HCT116 (cell line): Measurements from ENCODE around the gene TLX3. TPM values are rescaled to one million over a fixed set of nuclear protein-coding genes. Genes with fewer than 3 reads are reported as not detected.

ENCODE experiments used
- ATAC-seq: fragments of 200-7000 bp; cut with Tn5 transposase; 2 replicates; pipeline ENCODE4 v1.9.1; 2020; ENCODE audit warnings: mild to moderate bottlenecking, moderate library complexity
- BruUV-seq: library from RNA; stranded (reverse); fragments of 400-500 nt; replicated peaks from 2 replicates; lab custom pipeline; 2021; lab: Mats Ljungman, UMichigan
- CTCF ChIA-PET: fragments of 300-600 bp; sonication (Branson Sonifier 250); formaldehyde crosslinking; loops from one replicate; lab custom pipeline; 2021; ENCODE audit warnings: antibody characterized with exemption; lab: Charles Lee
- POLR2A ChIA-PET: fragments of 300-600, 350-600 bp; sonication (Branson Sonifier 250); formaldehyde crosslinking; loops from one replicate; lab custom pipeline; 2021; ENCODE audit warnings: antibody characterized with exemption; lab: Charles Lee
- RAD21 ChIA-PET, 2 experiments: fragments of 300-600 bp; sonication (Branson Sonifier 250); formaldehyde crosslinking; loops; one replicate each; lab custom pipeline; 2023; ENCODE audit warnings: low total read pairs in 2 of 2; ENCODE audit not compliant: uncharacterized antibody in 2 of 2, unreplicated experiment in 2 of 2, low non-redundant PET in 1 of 2; lab: Charles Lee
- DNase-seq: peaks from one replicate; pipeline ENCODE4 v3.0.0-alpha.2; 2010; ENCODE audit warnings: low read depth, low spot score
- H2AFZ ChIP-seq: fragments of 200-600 bp; shearing (Covaris generic), sonication (generic); 2 replicates; pipeline ENCODE4 v1.6.1; 2017; ENCODE audit warnings: low read depth, mixed run types, mixed read lengths, antibody characterized with exemption, low read length; ENCODE audit not compliant: poor library complexity, severe bottlenecking
- H3K27ac ChIP-seq: 2 replicates; pipeline ENCODE4 v1.5.1; 2012; ENCODE audit warnings: low read depth, low read length
- H3K27me3 ChIP-seq: fragments of 200-600 bp; sonication (generic); 2 replicates; pipeline ENCODE4 v1.6.1; 2016; ENCODE audit warnings: mixed run types, low read length, mixed read lengths; ENCODE audit not compliant: insufficient read depth
- H3K36me3 ChIP-seq, 2 experiments: fragments of 200-500 bp in 1 of 2; fragments of 200-600 bp in 1 of 2; sonication (Bioruptor generic) in 1 of 2; sonication (generic) in 1 of 2; 2 replicates each; pipeline versions ENCODE4 v1.5.1 to v1.6.1; 2014 to 2016; ENCODE audit warnings: low read length in 2 of 2, inconsistent platforms in 1 of 2, mixed read lengths in 1 of 2, mixed run types in 1 of 2; ENCODE audit not compliant: insufficient read depth in 2 of 2, control insufficient read depth in 1 of 2
- H3K4me1 ChIP-seq, 2 experiments: fragments of 200-600 bp in 1 of 2; sonication (generic) in 1 of 2; 2 replicates each; pipeline versions ENCODE4 v1.5.1 to v1.6.1; 2012 to 2017; ENCODE audit warnings: low read length in 2 of 2, inconsistent platforms in 1 of 2, mild to moderate bottlenecking in 1 of 2, mixed read lengths in 1 of 2, mixed run types in 1 of 2, moderate library complexity in 1 of 2; ENCODE audit not compliant: insufficient read depth in 2 of 2, control insufficient read depth in 1 of 2
- H3K4me2 ChIP-seq: fragments of 200-600 bp; sonication (generic); 2 replicates; pipeline ENCODE4 v1.6.1; 2017; ENCODE audit warnings: mixed run types, low read length, mixed read lengths
- H3K4me3 ChIP-seq, 2 experiments: fragments of 200-600 bp in 1 of 2; sonication (generic) in 1 of 2; replicated peaks in 1 of 2; 2 replicates each; pipeline ENCODE4 v1.5.1; 2011 to 2016; ENCODE audit warnings: low read length in 2 of 2, control low read depth in 1 of 2, low read depth in 1 of 2, mild to moderate bottlenecking in 1 of 2, mixed read lengths in 1 of 2, mixed run types in 1 of 2
- H3K79me2 ChIP-seq: fragments of 200-600 bp; sonication (generic); 2 replicates; pipeline ENCODE4 v1.6.1; 2017; ENCODE audit warnings: mild to moderate bottlenecking, mixed run types, low read length, moderate library complexity, mixed read lengths; ENCODE audit not compliant: insufficient read depth
- H3K9ac ChIP-seq: fragments of 200-600 bp; sonication (generic); 2 replicates; pipeline ENCODE4 v1.6.1; 2016; ENCODE audit warnings: low read length, mixed read lengths
- H3K9me2 ChIP-seq: fragments of 200-600 bp; sonication (generic), shearing (Covaris generic); 2 replicates; pipeline ENCODE4 v1.6.1; 2017; ENCODE audit warnings: mixed run types, mild to moderate bottlenecking, moderate library complexity; ENCODE audit not compliant: insufficient read depth
- H3K9me3 ChIP-seq, 2 experiments: fragments of 200-500 bp in 1 of 2; fragments of 200-600 bp in 1 of 2; sonication (Bioruptor generic) in 1 of 2; sonication (generic) in 1 of 2; 2 replicates each; pipeline ENCODE4 v1.6.1; 2014 to 2017; ENCODE audit warnings: low read length in 2 of 2, mixed read lengths in 2 of 2, inconsistent platforms in 1 of 2, low read depth in 1 of 2, mild to moderate bottlenecking in 1 of 2, mixed run types in 1 of 2, moderate library complexity in 1 of 2; ENCODE audit not compliant: control insufficient read depth in 1 of 2, insufficient read depth in 1 of 2
- H4K20me1 ChIP-seq: fragments of 200-600 bp; sonication (generic), shearing (Covaris generic); 2 replicates; pipeline ENCODE4 v1.6.1; 2017; ENCODE audit warnings: mixed run types, mild to moderate bottlenecking, moderate library complexity; ENCODE audit not compliant: insufficient read depth
- CEBPB ChIP-seq: IDR thresholded peaks from 2 replicates; pipeline ENCODE4 v1.6.1; 2012; ENCODE audit warnings: low read depth
- EGR1 ChIP-seq: IDR thresholded peaks from 2 replicates; pipeline ENCODE4 v1.6.1; 2012; ENCODE audit warnings: low read depth
- EZH2 ChIP-seq: fragments of 200-600 bp; sonication (generic); IDR thresholded peaks from 2 replicates; pipeline ENCODE4 v1.6.1; 2017; ENCODE audit warnings: antibody characterized with exemption, mixed run types
- EZH2phosphoT487 ChIP-seq: fragments of 200-600 bp; IDR thresholded peaks from 2 replicates; pipeline ENCODE4 v1.6.1; 2018; ENCODE audit warnings: antibody characterized with exemption, borderline replicate concordance
- FOSL1 ChIP-seq: IDR thresholded peaks from 2 replicates; pipeline ENCODE4 v1.6.1; 2012; ENCODE audit warnings: low read depth
- SIN3A ChIP-seq: IDR thresholded peaks from 2 replicates; pipeline ENCODE4 v1.6.1; 2012; ENCODE audit warnings: low read depth
- SP1 ChIP-seq: IDR thresholded peaks from 2 replicates; pipeline ENCODE4 v1.6.1; 2012; ENCODE audit warnings: low read depth
- SRF ChIP-seq: IDR thresholded peaks from 2 replicates; pipeline ENCODE4 v1.6.1; 2012; ENCODE audit warnings: low read depth
- YY1 ChIP-seq: IDR thresholded peaks from 2 replicates; pipeline ENCODE4 v1.6.1; 2011; ENCODE audit warnings: low read length, low read depth, moderate library complexity, mild to moderate bottlenecking; ENCODE audit not compliant: insufficient replicate concordance; ENCODE audit errors: extremely low read depth
- ZBTB33 ChIP-seq: IDR thresholded peaks from 2 replicates; pipeline ENCODE4 v1.6.1; 2011; ENCODE audit warnings: mild to moderate bottlenecking, low read length, moderate library complexity; ENCODE audit not compliant: insufficient replicate concordance; ENCODE audit errors: extremely low read depth
- ZFX ChIP-seq: fragments of 450-650 bp; IDR thresholded peaks from 2 replicates; pipeline ENCODE4 v1.6.1; 2017
- intact Hi-C: fragments of 100-400 bp; cut with micrococcal nuclease; formaldehyde crosslinking; loops from 2 replicates; pipeline ENCODE4 v1.10.0; 2022
- total RNA-seq: library from RNA; stranded (reverse); gene quantifications from one replicate; pipeline ENCODE4 v1.2.1, GENCODE V29; 2021; ENCODE audit not compliant: unreplicated experiment
- TF ChIP-seq, protein P1 (sequence below): IDR thresholded peaks from 2 replicates; pipeline ENCODE4 v1.6.1; 2012; ENCODE audit warnings: low read depth

Gene TLX3
- total RNA-seq, 1 experiment from 2014 or later, result 4.6 TPM

GRCh38 chr5:171310819-171311321, 1.8 kb downstream of the TLX3 start:
- POLR2A ChIA-PET, result no interaction called here
- TF ChIP-seq SRF, result no peak
- TF ChIP-seq ZBTB33, result no peak
- TF ChIP-seq CEBPB, result no peak
- TF ChIP-seq SIN3A, result no peak
- TF ChIP-seq FOSL1, result no peak
- no peak for TF ChIP-seq YY1
- no peaks in the 10 kb centered on the region for H3K9me3 ChIP-seq

GRCh38 chr5:171311322-171312077, 2.5 kb downstream of the TLX3 start:
- Histone ChIP-seq H2AFZ (no peak overlapping the region), H4K20me1 (no peaks in the 10 kb centered on the region), H3K9me3 (no peaks in the 10 kb centered on the region), H3K4me3 (no peak overlapping the region), H3K36me3 (no peaks in the 10 kb centered on the region), H3K79me2 (no peaks in the 10 kb centered on the region), H3K27me3 (no peaks in the 10 kb centered on the region), H3K9ac (no peak overlapping the region), H3K27ac (no peak overlapping the region), H3K4me2 (no peak overlapping the region), H3K4me1 (peaks cover 3 to 6% of the 10 kb centered on the region in 2 experiments; a peak in 2 of 4 replicates), H3K9me2 (no peaks in the 10 kb centered on the region)
- no TSS peak for BruUV-seq
- RAD21 ChIA-PET, result no interaction called here
- intact Hi-C loops, result no loop called here
- ATAC-seq, result no peak
- POLR2A ChIA-PET, result no interaction called here
- CTCF ChIA-PET, result no interaction called here
- DNase-seq, result no peak
- TF ChIP-seq, protein P1, sequence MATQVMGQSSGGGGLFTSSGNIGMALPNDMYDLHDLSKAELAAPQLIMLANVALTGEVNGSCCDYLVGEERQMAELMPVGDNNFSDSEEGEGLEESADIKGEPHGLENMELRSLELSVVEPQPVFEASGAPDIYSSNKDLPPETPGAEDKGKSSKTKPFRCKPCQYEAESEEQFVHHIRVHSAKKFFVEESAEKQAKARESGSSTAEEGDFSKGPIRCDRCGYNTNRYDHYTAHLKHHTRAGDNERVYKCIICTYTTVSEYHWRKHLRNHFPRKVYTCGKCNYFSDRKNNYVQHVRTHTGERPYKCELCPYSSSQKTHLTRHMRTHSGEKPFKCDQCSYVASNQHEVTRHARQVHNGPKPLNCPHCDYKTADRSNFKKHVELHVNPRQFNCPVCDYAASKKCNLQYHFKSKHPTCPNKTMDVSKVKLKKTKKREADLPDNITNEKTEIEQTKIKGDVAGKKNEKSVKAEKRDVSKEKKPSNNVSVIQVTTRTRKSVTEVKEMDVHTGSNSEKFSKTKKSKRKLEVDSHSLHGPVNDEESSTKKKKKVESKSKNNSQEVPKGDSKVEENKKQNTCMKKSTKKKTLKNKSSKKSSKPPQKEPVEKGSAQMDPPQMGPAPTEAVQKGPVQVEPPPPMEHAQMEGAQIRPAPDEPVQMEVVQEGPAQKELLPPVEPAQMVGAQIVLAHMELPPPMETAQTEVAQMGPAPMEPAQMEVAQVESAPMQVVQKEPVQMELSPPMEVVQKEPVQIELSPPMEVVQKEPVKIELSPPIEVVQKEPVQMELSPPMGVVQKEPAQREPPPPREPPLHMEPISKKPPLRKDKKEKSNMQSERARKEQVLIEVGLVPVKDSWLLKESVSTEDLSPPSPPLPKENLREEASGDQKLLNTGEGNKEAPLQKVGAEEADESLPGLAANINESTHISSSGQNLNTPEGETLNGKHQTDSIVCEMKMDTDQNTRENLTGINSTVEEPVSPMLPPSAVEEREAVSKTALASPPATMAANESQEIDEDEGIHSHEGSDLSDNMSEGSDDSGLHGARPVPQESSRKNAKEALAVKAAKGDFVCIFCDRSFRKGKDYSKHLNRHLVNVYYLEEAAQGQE, result no peak
- TF ChIP-seq FOSL1, result no peak
- no peak for TF ChIP-seq EGR1
- TF ChIP-seq CEBPB, result no peak
- no peak for TF ChIP-seq SP1
- no peak for TF ChIP-seq EZH2phosphoT487
- TF ChIP-seq EZH2, result no peak
- no peak for TF ChIP-seq YY1
- TF ChIP-seq ZFX, result no peak

More at GRCh38 chr5:171310819-171311321, 1.8 kb downstream of the TLX3 start:
- no peaks in the 10 kb centered on the region for H3K9me2 ChIP-seq
- DNase-seq, result no peak
- no peaks in the 10 kb centered on the region for H4K20me1 ChIP-seq
- RAD21 ChIA-PET, result no interaction called here
- H3K27me3 ChIP-seq, result no peaks in the 10 kb centered on the region
- no peak overlapping the region for H2AFZ ChIP-seq
- H3K4me1 ChIP-seq, result peaks cover 3 to 6% of the 10 kb centered on the region in 2 experiments; a peak in 2 of 4 replicates
- H3K27ac ChIP-seq, result no peak overlapping the region
- no peaks in the 10 kb centered on the region for H3K79me2 ChIP-seq
- H3K36me3 ChIP-seq, result no peaks in the 10 kb centered on the region
- H3K9ac ChIP-seq, result no peak overlapping the region
- intact Hi-C loops, result no loop called here
- ATAC-seq, result no peak
- CTCF ChIA-PET, result no interaction called here
- H3K4me2 ChIP-seq, result no peak overlapping the region; the same call in 1 of the 2 replicates
- H3K4me3 ChIP-seq, result no peak overlapping the region
- BruUV-seq, result TSS peak; percentile 77
